Peyer's patch (tissue), 4 donors: ENCODE measurements around the gene RNF126.

Experiments used
- POLR2A ChIP-seq, 2 donors: fragments of 450-650 bp; IDR thresholded peaks; one replicate each; pipeline ENCODE4 v1.5.1; 2017; ENCODE audit warnings: antibody characterized with exemption in 2 of 2, mild to moderate bottlenecking in 2 of 2, moderate library complexity in 2 of 2
- TF ChIP-seq, protein P1 (sequence below), 6 experiments: fragments of 450-650 bp in 4 of 6; fragments of 200-600 bp in 2 of 6; sonication (generic) in 1 of 6; IDR thresholded peaks; one replicate each; pipeline ENCODE4 v1.5.1; 2017 to 2019; ENCODE audit warnings: antibody characterized with exemption in 6 of 6, mild to moderate bottlenecking in 3 of 6, moderate library complexity in 1 of 6

DNA sequence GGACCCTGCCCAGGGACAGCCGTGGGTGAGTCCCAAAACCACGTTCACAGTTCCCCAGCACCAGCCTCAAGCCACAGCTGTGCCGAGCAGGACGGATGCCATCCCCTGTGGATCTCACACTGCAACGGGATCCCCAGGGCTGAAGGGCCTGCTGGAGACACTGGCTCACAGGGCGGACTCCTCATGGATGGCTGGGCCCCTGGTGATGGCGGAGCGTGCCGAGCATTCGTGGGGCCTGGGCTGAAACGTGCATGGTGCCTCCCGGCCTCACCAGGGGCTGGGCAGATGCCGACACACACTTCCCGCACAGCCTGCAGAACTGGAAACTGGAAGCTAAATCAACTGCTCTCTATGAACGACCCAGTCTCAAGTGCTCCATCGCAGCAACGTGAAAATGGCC lies 9.6 kb downstream of the RNF126 start:
- TF ChIP-seq, protein P1, sequence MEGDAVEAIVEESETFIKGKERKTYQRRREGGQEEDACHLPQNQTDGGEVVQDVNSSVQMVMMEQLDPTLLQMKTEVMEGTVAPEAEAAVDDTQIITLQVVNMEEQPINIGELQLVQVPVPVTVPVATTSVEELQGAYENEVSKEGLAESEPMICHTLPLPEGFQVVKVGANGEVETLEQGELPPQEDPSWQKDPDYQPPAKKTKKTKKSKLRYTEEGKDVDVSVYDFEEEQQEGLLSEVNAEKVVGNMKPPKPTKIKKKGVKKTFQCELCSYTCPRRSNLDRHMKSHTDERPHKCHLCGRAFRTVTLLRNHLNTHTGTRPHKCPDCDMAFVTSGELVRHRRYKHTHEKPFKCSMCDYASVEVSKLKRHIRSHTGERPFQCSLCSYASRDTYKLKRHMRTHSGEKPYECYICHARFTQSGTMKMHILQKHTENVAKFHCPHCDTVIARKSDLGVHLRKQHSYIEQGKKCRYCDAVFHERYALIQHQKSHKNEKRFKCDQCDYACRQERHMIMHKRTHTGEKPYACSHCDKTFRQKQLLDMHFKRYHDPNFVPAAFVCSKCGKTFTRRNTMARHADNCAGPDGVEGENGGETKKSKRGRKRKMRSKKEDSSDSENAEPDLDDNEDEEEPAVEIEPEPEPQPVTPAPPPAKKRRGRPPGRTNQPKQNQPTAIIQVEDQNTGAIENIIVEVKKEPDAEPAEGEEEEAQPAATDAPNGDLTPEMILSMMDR (IDR thresholded peaks at IDR 0.05), result no peak
- TF ChIP-seq POLR2A (IDR thresholded peaks at IDR 0.05), result no peak
